Right lobe of liver (tissue), 6 donors: ENCODE measurements around the gene STRBP. TPM values are rescaled to one million over a fixed set of nuclear protein-coding genes. Genes with fewer than 3 reads are reported as not detected.

Experiments used
- ATAC-seq, 4 donors: fragments of 200-7000 bp; cut with Tn5 transposase; one replicate each; pipeline ENCODE4 v1.9.1; 2020; ENCODE audit warnings: mild to moderate bottlenecking in 4 of 4, moderate library complexity in 4 of 4
- DNase-seq, 3 donors: peaks; one replicate each; pipeline ENCODE4 v3.0.0-alpha.2; 2020
- H3K27ac ChIP-seq, 3 donors: fragments of 200-600 bp; one replicate each; pipeline ENCODE4 v1.8.0; 2022
- H3K27me3 ChIP-seq, 2 donors: fragments of 200-600 bp; one replicate each; pipeline ENCODE4 v1.8.0; 2022
- H3K36me3 ChIP-seq, 4 donors: fragments of 200-600 bp; sonication (generic) in 1 of 4; one replicate each; pipeline versions ENCODE4 v1.5.1 to v1.8.0; 2017 to 2022; ENCODE audit warnings: control low read depth in 1 of 4
- H3K4me1 ChIP-seq, 4 donors: fragments of 200-600 bp; sonication (generic) in 1 of 4; one replicate each; pipeline versions ENCODE4 v1.5.1 to v1.8.0; 2017 to 2022; ENCODE audit warnings: control low read depth in 1 of 4
- H3K4me3 ChIP-seq, 3 donors: fragments of 200-600 bp; one replicate each; pipeline ENCODE4 v1.8.0; 2022
- H3K9me3 ChIP-seq, 4 donors: fragments of 200-600 bp; sonication (generic) in 1 of 4; one replicate each; pipeline versions ENCODE4 v1.5.1 to v1.8.0; 2017 to 2022; ENCODE audit warnings: control low read depth in 1 of 4
- CTCF ChIP-seq, 4 donors: fragments of 200-600 bp in 3 of 4; fragments of 450-650 bp in 1 of 4; IDR thresholded peaks; one replicate each; pipeline versions ENCODE4 v1.5.1 to v1.8.0; 2016 to 2022; ENCODE audit warnings: antibody characterized with exemption in 4 of 4, mild to moderate bottlenecking in 2 of 4
- POLR2A ChIP-seq: fragments of 450-650 bp; IDR thresholded peaks from one replicate; pipeline ENCODE4 v1.6.1; 2017; ENCODE audit warnings: antibody characterized with exemption, mild to moderate bottlenecking
- WGBS: methylation state at CpG from one replicate; pipeline ENCODE4 v1.1.6; 2018; ENCODE audit warnings: low coverage, low lambda C conversion rate; ENCODE audit not compliant: insufficient coverage; ENCODE audit errors: missing lambda C conversion rate; 5-methylcytosine and 5-hydroxymethylcytosine counted together
- intact Hi-C, 2 donors: fragments of 100-400 bp; cut with DNase I; formaldehyde crosslinking; loops; one replicate each; pipeline versions ENCODE4 v1.11.2 to v1.14.1; 2022
- total RNA-seq, 6 experiments: library from RNA; depleted of rRNA in 2 of 6; stranded (reverse); fragments of >200 nt in 2 of 6; fragmentation: NEBNext Ultra II Directional in 3 of 6; extraction: Animal tissue kit (Norgen Biotek cat#: 25700) in 3 of 6; gene quantifications; one replicate each; pipeline versions ENCODE4 v1.1.0 to v1.2.4, GENCODE V29; 2016 to 2023
- donor health status: DM: no; HTN: yes; CAD: no.
- donor health status: DM: no; HTN: no; CAD: no.
- donor health status: DM: no; HTN: no; CAD: no.
- donor health status: DM: no; HTN: yes; CAD: no.
- donor health status: DM: no; HTN: yes; CAD: no.

The STRBP gene
- total RNA-seq, 6 experiments from 2014 or later, result 5.3 to 10.2 (median 8.3) TPM

- no peaks in the 10 kb centered on the region for H3K4me1 ChIP-seq
- TF ChIP-seq CTCF (IDR thresholded peaks at IDR 0.05) (no peak), POLR2A (no peak)
- no peak overlapping the region for H3K4me3 ChIP-seq
- H3K9me3 ChIP-seq, result no peaks in the 10 kb centered on the region
- no peak overlapping the region for H3K27ac ChIP-seq
- no peaks in the 10 kb centered on the region for H3K27me3 ChIP-seq
- DNase-seq (no peak), ATAC-seq (no peak)
- H3K36me3 ChIP-seq, result no peaks in the 10 kb centered on the region
- intact Hi-C loops, result no loop called here
These were observed 27.8 kb upstream of the STRBP start for GRCh38 chr9:123296174-123296573.

- DNase-seq, result no peak
- 81% methylated on average over 4 of the region's 4 CpGs for WGBS
- no peaks in the 10 kb centered on the region for H3K27me3 ChIP-seq
- no peaks in the 10 kb centered on the region for H3K4me1 ChIP-seq
- no peaks in the 10 kb centered on the region for H3K36me3 ChIP-seq
- no peak for TF ChIP-seq CTCF (IDR thresholded peaks at IDR 0.05)
- TF ChIP-seq POLR2A, result no peak
- no peaks in the 10 kb centered on the region for H3K9me3 ChIP-seq
- intact Hi-C loops, result no loop called here
- no peak overlapping the region for H3K27ac ChIP-seq
- no peak for ATAC-seq
- no peak overlapping the region for H3K4me3 ChIP-seq
These were observed 23.4 kb upstream of the STRBP start for GRCh38 chr9:123291736-123292135.

DNA sequence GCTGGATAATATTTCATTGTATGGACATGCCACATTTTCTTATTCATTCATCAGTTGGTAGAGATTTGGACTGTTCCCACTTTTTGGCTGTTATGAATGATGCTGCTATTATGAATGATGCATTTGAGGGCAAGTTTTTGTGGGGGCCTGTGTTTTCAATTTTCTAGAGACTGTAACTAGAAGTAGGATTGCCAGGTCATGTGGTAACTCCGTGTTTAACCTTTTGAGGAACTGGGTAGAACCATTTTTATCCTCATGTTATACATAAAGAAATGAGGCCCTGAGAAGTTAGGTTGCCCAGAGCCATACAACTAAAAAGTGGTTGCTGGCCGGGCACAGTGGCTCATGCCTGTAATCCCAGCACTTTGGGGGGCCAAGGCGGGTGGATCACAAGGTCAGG lies 22.4 kb upstream of the STRBP start:
- no peaks in the 10 kb centered on the region for H3K4me1 ChIP-seq
- WGBS, result 66% methylated on average over 3 of the region's 3 CpGs
- H3K4me3 ChIP-seq, result no peak overlapping the region
- no peak for TF ChIP-seq CTCF (IDR thresholded peaks at IDR 0.05)
- TF ChIP-seq POLR2A, result no peak
- no peak overlapping the region for H3K27ac ChIP-seq
- peak in 1 of 3 donors; percentile 6 for DNase-seq
- no peak for ATAC-seq
- H3K9me3 ChIP-seq, result no peaks in the 10 kb centered on the region
- intact Hi-C loops, result no loop called here
- no peaks in the 10 kb centered on the region for H3K27me3 ChIP-seq
- no peaks in the 10 kb centered on the region for H3K36me3 ChIP-seq

GRCh38 chr9:123287639-123288038 lies 19.3 kb upstream of the STRBP start:
- TF ChIP-seq POLR2A (no peak), CTCF (IDR thresholded peaks at IDR 0.05) (no peak)
- Histone ChIP-seq H3K4me1 (no peaks in the 10 kb centered on the region), H3K9me3 (no peaks in the 10 kb centered on the region), H3K36me3 (no peaks in the 10 kb centered on the region), H3K4me3 (no peak overlapping the region), H3K27me3 (no peaks in the 10 kb centered on the region), H3K27ac (no peak overlapping the region)
- DNase-seq (no peak), ATAC-seq (no peak)
- 64% methylated on average over 3 of the region's 3 CpGs for WGBS
- intact Hi-C loops, result no loop called here

GRCh38 chr9:123286324-123286723 lies 17.9 kb upstream of the STRBP start:
- ATAC-seq, result no peak
- no peaks in the 10 kb centered on the region for H3K27me3 ChIP-seq
- no peak overlapping the region for H3K27ac ChIP-seq
- intact Hi-C loops, result no loop called here
- 83% methylated on average over 1 of the region's 1 CpG for WGBS
- DNase-seq, result no peak
- H3K4me1 ChIP-seq, result no peaks in the 10 kb centered on the region
- H3K9me3 ChIP-seq, result no peaks in the 10 kb centered on the region
- no peak overlapping the region for H3K4me3 ChIP-seq
- no peak for TF ChIP-seq CTCF (IDR thresholded peaks at IDR 0.05)
- no peak for TF ChIP-seq POLR2A
- no peaks in the 10 kb centered on the region for H3K36me3 ChIP-seq
